ENCODE results near the gene SMARCD3. TPM values are rescaled to one million over a fixed set of nuclear protein-coding genes. Genes with fewer than 3 reads are reported as not detected.
A peak's percentile ranks its signal among the peaks of the same experiment; 100 is the strongest.

Gene SMARCD3
- total and polyA plus RNA-seq, 9 of the 15 experiments (the other 6 are each of a cell fraction or from before 2014, with no cell fraction given) = 0.43 to 3.6 (median 2.6) TPM

GRCh38 chr7:151226875-151227782, 21.4 kb downstream of the SMARCD3 start, which contains the start of gene ABCF2 (continued):
- 0 out of 4 replicates have a peak, but pooled peaks of 1 of the 2 experiments have one; percentile 24 for TF ChIP-seq FOXA3 (CRISPR knock-in tag; conservative IDR thresholded peaks at IDR 0.05 in 1 of 2, IDR thresholded peaks at IDR 0.05 in 1 of 2)
- 0 out of 2 replicates have a peak, but pooled peaks have one; percentile 16 for TF ChIP-seq PTBP1 (IDR thresholded peaks at IDR 0.05; ENCODE audit: low read depth, low read length)
- TF ChIP-seq KHSRP (IDR thresholded peaks at IDR 0.05) = peak; percentile 79; the same call in 1 of the 2 replicates
- no peak for TF ChIP-seq THRA (IDR thresholded peaks at IDR 0.05)
- TF ChIP-seq ZNF551 (CRISPR knock-in tag; IDR thresholded peaks at IDR 0.05) = no peak
- TF ChIP-seq ZNF589 (CRISPR knock-in tag; IDR thresholded peaks at IDR 0.05; ENCODE audit: low read depth) = no peak
- no peak for TF ChIP-seq ZNF354B (CRISPR knock-in tag; IDR thresholded peaks at IDR 0.05)
- TF ChIP-seq MAX (CRISPR knock-in tag; IDR thresholded peaks at IDR 0.05) = peak; percentile 90
- TF ChIP-seq ARHGAP35 (IDR thresholded peaks at IDR 0.05; ENCODE audit: partially characterized antibody) = no peak
- TF ChIP-seq ZNF609 (CRISPR knock-in tag; IDR thresholded peaks at IDR 0.05; ENCODE audit: borderline replicate concordance) = no peak
- peak; percentile 37 for TF ChIP-seq EP300 (IDR thresholded peaks at IDR 0.05; ENCODE audit: low read length)
- no peak for TF ChIP-seq ARID3B (CRISPR knock-in tag; IDR thresholded peaks at IDR 0.05; ENCODE audit: borderline replicate concordance)
- peak; percentile 44; the same call in 1 of the 2 replicates for TF ChIP-seq ZNF511 (CRISPR knock-in tag; IDR thresholded peaks at IDR 0.05)
- TF ChIP-seq BDP1 (IDR thresholded peaks at IDR 0.05; ENCODE audit: insufficient read depth, insufficient read length) = no peak

All from K562 (cell line).